ENCODE measurements around the gene CTSW.

Gene CTSW

DNA sequence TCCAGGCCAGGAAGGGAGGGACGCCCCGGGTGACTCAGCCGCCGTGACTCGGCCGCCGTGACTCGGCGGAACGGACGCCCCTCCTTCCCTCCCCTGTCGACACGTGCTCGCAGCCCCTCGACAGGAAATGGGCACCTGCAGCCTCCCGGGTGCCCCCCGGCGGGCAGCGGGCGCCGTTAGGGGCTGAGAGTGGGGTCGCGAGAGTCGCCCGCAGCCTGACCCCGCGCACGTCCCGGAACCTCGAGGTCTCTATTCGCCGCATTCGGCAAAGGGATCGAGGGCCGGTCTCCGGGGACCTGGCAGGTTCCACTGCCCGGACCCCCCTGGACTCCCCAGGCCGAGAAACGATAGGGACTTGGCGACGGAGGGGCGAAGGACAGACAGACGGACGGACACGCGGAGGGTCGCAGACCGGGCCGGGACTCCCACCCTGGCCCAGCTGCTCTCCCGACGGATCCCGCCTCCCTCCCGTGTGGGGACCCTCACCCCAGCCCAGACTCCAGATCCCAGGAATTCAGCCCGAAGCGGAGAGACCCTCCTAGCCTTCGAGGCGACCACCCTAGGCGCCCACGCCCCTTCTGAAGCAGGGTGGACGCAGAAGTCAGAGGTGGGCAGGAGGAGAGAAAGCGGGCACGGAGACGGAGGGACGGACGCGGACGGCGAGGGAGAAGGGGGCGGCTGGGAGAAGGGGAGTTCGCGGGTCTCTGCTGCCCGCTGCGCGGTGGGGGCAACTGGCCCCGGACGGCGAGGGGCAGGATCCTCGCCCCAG is 19.9 kb downstream of the CTSW start:
- TF ChIP-seq, protein P1, sequence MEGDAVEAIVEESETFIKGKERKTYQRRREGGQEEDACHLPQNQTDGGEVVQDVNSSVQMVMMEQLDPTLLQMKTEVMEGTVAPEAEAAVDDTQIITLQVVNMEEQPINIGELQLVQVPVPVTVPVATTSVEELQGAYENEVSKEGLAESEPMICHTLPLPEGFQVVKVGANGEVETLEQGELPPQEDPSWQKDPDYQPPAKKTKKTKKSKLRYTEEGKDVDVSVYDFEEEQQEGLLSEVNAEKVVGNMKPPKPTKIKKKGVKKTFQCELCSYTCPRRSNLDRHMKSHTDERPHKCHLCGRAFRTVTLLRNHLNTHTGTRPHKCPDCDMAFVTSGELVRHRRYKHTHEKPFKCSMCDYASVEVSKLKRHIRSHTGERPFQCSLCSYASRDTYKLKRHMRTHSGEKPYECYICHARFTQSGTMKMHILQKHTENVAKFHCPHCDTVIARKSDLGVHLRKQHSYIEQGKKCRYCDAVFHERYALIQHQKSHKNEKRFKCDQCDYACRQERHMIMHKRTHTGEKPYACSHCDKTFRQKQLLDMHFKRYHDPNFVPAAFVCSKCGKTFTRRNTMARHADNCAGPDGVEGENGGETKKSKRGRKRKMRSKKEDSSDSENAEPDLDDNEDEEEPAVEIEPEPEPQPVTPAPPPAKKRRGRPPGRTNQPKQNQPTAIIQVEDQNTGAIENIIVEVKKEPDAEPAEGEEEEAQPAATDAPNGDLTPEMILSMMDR (IDR thresholded peaks at IDR 0.05; ENCODE audit: extremely low read depth, missing control alignments), result no peak

DNA sequence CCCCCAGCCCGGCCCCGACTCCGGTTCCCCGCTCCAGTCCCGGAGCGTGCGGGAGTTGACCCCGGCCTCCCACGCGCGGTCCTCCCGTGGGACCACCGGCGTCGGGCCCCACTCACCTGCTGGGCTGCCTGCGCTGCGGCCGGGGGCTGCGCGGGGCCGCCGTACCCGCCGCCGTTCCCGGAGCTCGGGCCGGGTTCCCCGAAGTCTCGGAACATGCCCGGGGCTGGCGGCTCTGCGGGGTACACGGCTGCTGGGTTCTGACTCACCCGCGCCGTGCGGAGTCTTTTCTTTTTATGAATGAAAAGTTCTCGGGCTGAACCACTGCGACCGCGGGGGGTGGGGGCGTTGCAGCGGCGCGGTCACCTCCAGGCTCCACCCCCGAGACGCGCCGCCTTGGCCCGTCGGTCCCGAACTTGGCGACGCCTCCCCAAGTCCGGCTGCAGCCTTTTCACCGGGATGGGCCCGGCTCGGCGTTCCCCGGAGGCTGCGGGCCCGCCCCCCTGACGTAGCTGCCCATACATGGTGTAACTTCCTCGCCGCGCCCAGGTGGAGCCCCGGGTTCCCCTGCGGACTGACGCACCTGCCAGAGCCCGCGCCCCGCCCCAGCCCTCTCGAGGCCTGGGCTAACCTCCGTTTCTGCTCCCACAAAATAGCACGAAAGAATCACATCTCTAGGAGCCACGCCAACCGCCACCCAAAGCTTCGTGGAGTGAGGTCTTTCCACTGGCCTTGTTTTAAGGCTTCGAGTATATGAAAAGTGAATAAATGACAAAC is 20.7 kb downstream of the CTSW start, which contains the start of gene FOSL1:
FOSL1 (minus strand) TSS at position 264 of the 774 bp plus-strand sequence; CDS start at position 215, 49 bp downstream.
- peak; percentile 93 for DNase-seq (ENCODE audit: low spot score)

More for the DNA sequence above, 19.9 kb downstream of the CTSW start:
- DNase-seq (ENCODE audit: low spot score), result peak; percentile 74

DNA sequence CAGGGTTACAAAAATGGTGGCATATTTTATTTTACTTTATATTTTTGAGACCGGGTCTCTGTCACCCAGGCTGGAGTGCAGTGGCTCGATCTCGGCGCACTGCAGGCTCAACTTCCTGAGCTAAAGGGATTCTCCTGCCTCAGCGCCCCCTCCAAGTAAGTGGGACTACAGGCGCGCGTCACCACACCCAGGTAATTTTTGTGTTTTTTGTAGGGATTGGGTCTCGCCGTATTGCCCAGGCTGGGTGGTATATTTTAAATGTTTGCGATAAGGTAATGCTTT is 21.2 kb downstream of the CTSW start:
- TF ChIP-seq, protein P1 (IDR thresholded peaks at IDR 0.05; ENCODE audit: extremely low read depth, missing control alignments), result no peak
- no peak for DNase-seq (ENCODE audit: low spot score)

More for the DNA sequence above, 20.7 kb downstream of the CTSW start, which contains the start of gene FOSL1:
- TF ChIP-seq, protein P1 (IDR thresholded peaks at IDR 0.05; ENCODE audit: extremely low read depth, missing control alignments), result no peak

DNA sequence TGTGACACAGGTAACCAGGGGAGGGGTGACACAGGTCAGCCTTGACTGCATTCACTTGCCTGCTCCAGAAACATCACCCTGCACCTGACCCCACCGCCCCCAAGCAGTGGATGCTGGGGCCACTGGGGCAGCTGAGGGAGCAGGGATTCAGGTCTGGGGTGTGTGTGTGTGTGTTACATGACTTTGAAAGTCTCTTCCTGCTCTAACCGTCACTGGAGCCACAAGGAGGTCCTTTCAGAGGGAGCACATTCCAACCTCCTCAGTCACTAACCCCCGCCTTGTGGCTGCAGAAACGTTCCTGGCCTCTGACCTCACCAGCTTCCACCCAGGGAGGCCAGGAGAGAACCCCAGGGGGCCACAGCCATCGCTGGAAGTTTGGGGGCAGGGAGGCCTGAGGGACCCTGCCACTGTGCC is 23.4 kb downstream of the CTSW start:
- TF ChIP-seq, protein P1 (IDR thresholded peaks at IDR 0.05; ENCODE audit: extremely low read depth, missing control alignments), result no peak
- DNase-seq (ENCODE audit: low spot score), result no peak

DNA sequence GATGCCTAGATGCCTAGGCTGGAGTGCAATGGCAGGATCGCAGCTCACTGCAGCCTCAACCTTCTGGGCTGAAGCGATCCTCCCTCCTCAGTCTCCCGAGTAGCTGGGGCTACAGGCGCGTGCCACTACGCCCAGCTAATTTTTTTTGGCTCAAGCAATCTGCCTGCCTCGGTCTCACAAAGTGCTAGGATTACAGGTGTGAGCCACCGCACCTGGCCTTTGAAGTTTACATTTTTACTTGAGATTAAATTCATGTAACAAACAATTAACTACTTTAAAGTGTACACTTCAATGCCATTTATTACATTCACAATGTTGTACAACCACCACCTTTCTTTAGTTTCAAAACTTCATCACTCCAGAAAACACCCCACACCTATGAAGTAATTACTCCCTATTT is 24.1 kb downstream of the CTSW start:
- TF ChIP-seq, protein P1 (IDR thresholded peaks at IDR 0.05; ENCODE audit: extremely low read depth, missing control alignments), result no peak
- no peak for DNase-seq (ENCODE audit: low spot score)

DNA sequence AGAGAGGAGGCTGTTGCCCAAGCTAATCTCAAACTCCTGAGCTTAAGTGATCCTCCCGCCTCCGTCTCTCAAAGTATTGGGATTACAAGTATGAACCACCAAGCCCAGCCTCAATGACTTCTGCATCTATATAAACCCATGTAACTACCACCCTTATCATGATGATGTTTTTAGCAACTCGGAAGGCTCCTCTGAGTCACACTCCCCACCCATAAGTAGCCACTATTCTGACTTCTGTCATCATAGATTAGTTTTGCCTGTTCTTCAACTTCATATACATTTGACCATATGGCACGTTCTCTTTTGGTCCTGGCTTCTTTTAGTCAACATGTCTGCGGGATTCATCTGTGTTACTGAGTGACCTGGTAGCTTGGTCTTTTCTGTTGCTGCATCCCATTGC is 27.0 kb downstream of the CTSW start:
- DNase-seq (ENCODE audit: low spot score), result no peak
- TF ChIP-seq, protein P1 (IDR thresholded peaks at IDR 0.05; ENCODE audit: extremely low read depth, missing control alignments), result no peak

DNA sequence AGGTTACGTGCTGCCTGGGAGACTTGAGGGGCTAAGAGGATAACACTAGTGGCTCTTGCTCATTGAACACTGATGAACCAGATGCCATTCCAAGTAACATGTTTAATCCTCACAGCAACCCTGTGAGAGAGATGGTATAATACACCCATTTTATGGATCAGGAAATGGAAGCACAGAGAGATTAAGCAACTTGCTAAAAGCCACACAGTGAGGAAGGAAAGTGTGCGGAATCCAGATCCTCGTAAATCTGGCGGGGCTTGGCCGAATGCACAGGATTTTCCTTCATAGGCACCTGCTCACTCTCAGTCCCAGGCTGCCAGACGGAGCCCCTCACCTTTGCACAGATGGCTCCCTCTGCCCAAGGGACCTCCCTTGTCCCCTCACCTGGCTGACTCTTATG is 28.2 kb downstream of the CTSW start:
- TF ChIP-seq, protein P1 (IDR thresholded peaks at IDR 0.05; ENCODE audit: extremely low read depth, missing control alignments), result no peak
- DNase-seq (ENCODE audit: low spot score), result no peak

All from GM20000 (cell line).